Upper lobe of right lung (tissue), 1 donor: ENCODE data around the gene FARSA. TPM values are rescaled to one million over a fixed set of nuclear protein-coding genes. Genes with fewer than 3 reads are reported as not detected.

Experiments
- microRNA-seq: library from miRNA; unstranded; fragments of <30 nt; microRNA quantifications from one replicate; pipeline ENCODE4 v1.2.0, GENCODE V29; 2020; ENCODE audit warnings: borderline microRNAs expressed
- total RNA-seq: library from RNA; stranded (reverse); fragmentation: NEBNext Ultra II Directional; extraction: Animal tissue kit (Norgen Biotek cat#: 25700); gene quantifications from one replicate; pipeline ENCODE4 v1.2.1, GENCODE V29; 2021
- donor health status: DM: no; HTN: yes; CAD: no; lungs with severe emphysema.

FARSA gene
- total RNA-seq, 1 donor from 2014 or later, result 39.5 TPM

Small RNA genes lying within 50 kb of the gene (microRNA-seq; reads per million reads assigned to microRNA genes)
- not detected for gene MIR5695
- 0.99 reads per million for gene MIR6515

Other genes starting within 250 kb of the FARSA start
- gene GNG14, start 245.7 kb downstream of the FARSA start, total RNA-seq, result not detected
- 4.3 TPM for gene FBXW9, start 237.1 kb downstream of the FARSA start, total RNA-seq
- 49.0 TPM for gene TNPO2, start 209.8 kb downstream of the FARSA start, total RNA-seq
- 144 TPM for gene TRIR, start 199.0 kb downstream of the FARSA start, total RNA-seq
- gene GET3, start 196.2 kb downstream of the FARSA start, total RNA-seq, result 55.2 TPM
- gene BEST2, start 181.9 kb downstream of the FARSA start, total RNA-seq, result not detected
- 65.3 TPM for gene HOOK2, start 158.2 kb downstream of the FARSA start, total RNA-seq
- 174 TPM for gene JUNB, start 142.2 kb downstream of the FARSA start, total RNA-seq
- gene PRDX2, start 131.9 kb downstream of the FARSA start, total RNA-seq, result 123 TPM
- gene THSD8, start 131.6 kb downstream of the FARSA start, total RNA-seq, result 2.8 TPM
- gene RNASEH2A, start 127.1 kb downstream of the FARSA start, total RNA-seq, result 7.4 TPM
- not detected for gene RTBDN, start 99.1 kb downstream of the FARSA start, total RNA-seq
- gene MAST1, start 95.2 kb downstream of the FARSA start, total RNA-seq, result not detected
- 61.0 TPM for gene DNASE2, start 52.3 kb downstream of the FARSA start, total RNA-seq
- gene KLF1, start 46.5 kb downstream of the FARSA start, total RNA-seq, result not detected
- gene GCDH, start 42.6 kb downstream of the FARSA start, total RNA-seq, result 21.0 TPM
- gene SYCE2, start 14.4 kb downstream of the FARSA start, total RNA-seq, result not detected
- gene CALR, start 4.9 kb upstream of the FARSA start, total RNA-seq, result 991 TPM
- gene RAD23A, start 12.2 kb upstream of the FARSA start, total RNA-seq, result 109 TPM
- gene GADD45GIP1, start 23.5 kb upstream of the FARSA start, total RNA-seq, result 16.4 TPM
- not detected for gene DAND5, start 35.9 kb upstream of the FARSA start, total RNA-seq
- 168 TPM for gene NFIX, start 61.8 kb upstream of the FARSA start, total RNA-seq
- 21.8 TPM for gene LYL1, start 169.1 kb upstream of the FARSA start, total RNA-seq
- 33.7 TPM for gene TRMT1, start 183.0 kb upstream of the FARSA start, total RNA-seq
- gene NACC1, start 184.6 kb upstream of the FARSA start, total RNA-seq, result 39.8 TPM
- gene STX10, start 216.7 kb upstream of the FARSA start, total RNA-seq, result 65.4 TPM
- gene IER2, start 216.7 kb upstream of the FARSA start, total RNA-seq, result 104 TPM